Measurements from ENCODE around the gene PHIP.
A peak's percentile ranks its signal among the peaks of the same experiment; 100 is the strongest.

The PHIP gene

GRCh38 chr6:79064635-79065034, 13.4 kb downstream of the PHIP start:
- no peak for DNase-seq (ENCODE audit: low read depth)
- no peak overlapping the region for H3K4me3 ChIP-seq (ENCODE audit: control insufficient read depth, low read depth, low read length)
- TF ChIP-seq, protein P1, sequence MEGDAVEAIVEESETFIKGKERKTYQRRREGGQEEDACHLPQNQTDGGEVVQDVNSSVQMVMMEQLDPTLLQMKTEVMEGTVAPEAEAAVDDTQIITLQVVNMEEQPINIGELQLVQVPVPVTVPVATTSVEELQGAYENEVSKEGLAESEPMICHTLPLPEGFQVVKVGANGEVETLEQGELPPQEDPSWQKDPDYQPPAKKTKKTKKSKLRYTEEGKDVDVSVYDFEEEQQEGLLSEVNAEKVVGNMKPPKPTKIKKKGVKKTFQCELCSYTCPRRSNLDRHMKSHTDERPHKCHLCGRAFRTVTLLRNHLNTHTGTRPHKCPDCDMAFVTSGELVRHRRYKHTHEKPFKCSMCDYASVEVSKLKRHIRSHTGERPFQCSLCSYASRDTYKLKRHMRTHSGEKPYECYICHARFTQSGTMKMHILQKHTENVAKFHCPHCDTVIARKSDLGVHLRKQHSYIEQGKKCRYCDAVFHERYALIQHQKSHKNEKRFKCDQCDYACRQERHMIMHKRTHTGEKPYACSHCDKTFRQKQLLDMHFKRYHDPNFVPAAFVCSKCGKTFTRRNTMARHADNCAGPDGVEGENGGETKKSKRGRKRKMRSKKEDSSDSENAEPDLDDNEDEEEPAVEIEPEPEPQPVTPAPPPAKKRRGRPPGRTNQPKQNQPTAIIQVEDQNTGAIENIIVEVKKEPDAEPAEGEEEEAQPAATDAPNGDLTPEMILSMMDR (IDR thresholded peaks at IDR 0.05; ENCODE audit: control insufficient read depth, insufficient read depth, low read depth, low read length, missing control alignments): no peak

DNA sequence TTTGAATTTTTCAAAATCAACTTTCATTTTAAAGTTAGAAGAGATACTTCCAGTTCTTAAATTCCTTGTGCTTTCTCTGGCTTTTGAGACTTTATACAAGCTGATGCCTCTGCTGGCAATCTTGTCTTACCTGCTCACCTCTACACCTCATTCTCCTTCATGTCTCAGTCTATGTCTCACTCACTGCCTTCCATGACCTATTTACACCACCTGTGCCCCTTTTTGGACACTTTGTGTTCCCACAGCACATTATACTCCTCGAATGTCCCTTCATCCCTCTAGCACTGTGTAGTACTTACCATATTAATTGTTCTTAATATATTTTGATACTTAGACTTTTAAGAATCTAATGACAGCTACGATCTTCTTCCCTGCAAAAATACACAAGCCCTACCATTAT, 15.3 kb downstream of the PHIP start:
- no peak overlapping the region for H3K4me3 ChIP-seq (ENCODE audit: control insufficient read depth, low read depth, low read length)
- DNase-seq (ENCODE audit: low read depth): no peak
- TF ChIP-seq, protein P1 (IDR thresholded peaks at IDR 0.05; ENCODE audit: control insufficient read depth, insufficient read depth, low read depth, low read length, missing control alignments): no peak

DNA sequence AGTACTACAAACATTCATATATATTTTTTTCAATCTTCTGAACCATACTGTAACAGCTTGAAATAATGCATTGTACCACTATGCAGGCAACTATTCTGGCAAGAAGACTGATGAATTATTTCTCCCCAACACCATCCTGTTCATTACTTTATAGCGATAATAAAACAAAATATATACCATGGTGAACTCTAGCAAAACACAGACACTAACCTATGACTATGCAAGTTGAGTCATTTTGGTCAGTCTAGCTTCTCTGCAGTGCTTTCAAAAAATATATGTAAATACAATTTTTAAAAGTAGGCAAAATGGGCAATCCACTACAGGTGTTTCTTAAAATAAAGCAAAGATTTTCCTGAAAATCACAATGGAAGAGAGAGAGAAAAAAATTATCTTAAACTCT, 20.3 kb downstream of the PHIP start:
- TF ChIP-seq, protein P1 (IDR thresholded peaks at IDR 0.05; ENCODE audit: control insufficient read depth, insufficient read depth, low read depth, low read length, missing control alignments): no peak
- DNase-seq (ENCODE audit: low read depth): no peak
- H3K4me3 ChIP-seq (ENCODE audit: control insufficient read depth, low read depth, low read length): no peak overlapping the region

DNA sequence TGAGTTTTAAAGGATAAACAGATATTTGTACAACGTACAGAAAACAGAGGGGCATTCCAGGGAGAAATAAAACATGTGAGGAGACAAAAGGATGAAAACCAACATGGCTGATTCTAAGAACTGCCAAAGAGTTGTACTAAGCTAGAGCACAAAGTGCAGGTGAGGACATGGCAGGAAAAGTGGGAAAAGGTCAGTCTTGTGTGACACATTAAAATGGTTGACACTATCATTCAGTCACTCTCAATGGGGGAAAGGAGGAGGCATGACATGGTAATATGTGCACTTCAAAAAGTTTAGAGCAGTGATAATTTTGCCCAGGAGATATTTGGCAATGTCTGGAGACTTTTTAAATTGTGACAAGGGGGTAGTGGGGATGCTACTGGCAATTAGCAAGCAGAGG, 21.8 kb downstream of the PHIP start:
- TF ChIP-seq, protein P1 (IDR thresholded peaks at IDR 0.05; ENCODE audit: control insufficient read depth, insufficient read depth, low read depth, low read length, missing control alignments): no peak
- no peak for DNase-seq (ENCODE audit: low read depth)

GRCh38 chr6:79048611-79049010, 29.4 kb downstream of the PHIP start:
- DNase-seq (ENCODE audit: low read depth): no peak
- H3K4me3 ChIP-seq (ENCODE audit: control insufficient read depth, low read depth, low read length): no peak overlapping the region
- TF ChIP-seq, protein P1 (IDR thresholded peaks at IDR 0.05; ENCODE audit: control insufficient read depth, insufficient read depth, low read depth, low read length, missing control alignments): peak; percentile 50

More for the DNA sequence above, 21.8 kb downstream of the PHIP start:
- H3K4me3 ChIP-seq (ENCODE audit: control insufficient read depth, low read depth, low read length): no peak overlapping the region

DNA sequence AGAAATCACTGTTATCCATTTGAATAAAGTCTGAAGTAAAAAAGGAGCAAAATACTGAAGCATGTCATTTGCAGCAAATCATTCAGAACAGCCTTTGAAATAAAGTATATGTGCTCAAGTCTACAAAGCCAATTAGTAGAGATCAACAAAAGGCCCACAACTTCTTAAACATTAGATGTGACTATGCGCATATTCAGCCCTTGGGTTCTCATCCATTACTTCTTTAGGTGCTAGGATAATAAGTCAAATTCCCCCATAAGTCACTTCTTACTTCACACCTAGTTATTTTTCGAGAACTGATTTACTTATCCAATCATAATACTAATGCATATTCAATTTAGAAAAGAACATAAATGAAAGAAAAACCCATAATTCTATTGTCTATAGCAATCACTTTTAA, 31.0 kb downstream of the PHIP start:
- no peak overlapping the region for H3K4me3 ChIP-seq (ENCODE audit: control insufficient read depth, low read depth, low read length)
- TF ChIP-seq, protein P1 (IDR thresholded peaks at IDR 0.05; ENCODE audit: control insufficient read depth, insufficient read depth, low read depth, low read length, missing control alignments): no peak
- DNase-seq (ENCODE audit: low read depth): no peak

- TF ChIP-seq, protein P1 (IDR thresholded peaks at IDR 0.05; ENCODE audit: control insufficient read depth, insufficient read depth, low read depth, low read length, missing control alignments): no peak
- DNase-seq (ENCODE audit: low read depth): no peak
Observed at GRCh38 chr6:79045966-79046365, 32.1 kb downstream of the PHIP start.

More at GRCh38 chr6:79045966-79046365, 32.1 kb downstream of the PHIP start:
- no peak overlapping the region for H3K4me3 ChIP-seq (ENCODE audit: control insufficient read depth, low read depth, low read length)

Data from AG09309 (cell line).